NB4 (cell line): ENCODE results near the gene CRAMP1.

Experiments used
- MYC ChIP-seq: IDR thresholded peaks from 2 replicates; pipeline ENCODE4 v1.6.1; 2011; ENCODE audit warnings: low read depth, low read length
- POLR2A ChIP-seq: IDR thresholded peaks from 2 replicates; pipeline ENCODE4 v1.6.1; 2011; ENCODE audit warnings: mild to moderate bottlenecking; ENCODE audit not compliant: insufficient read length; ENCODE audit errors: extremely low read depth
- TF ChIP-seq, protein P1 (sequence below): IDR thresholded peaks from 2 replicates; pipeline ENCODE4 v1.6.1; 2011; ENCODE audit warnings: low read depth, low read length
- TF ChIP-seq, protein P2 (sequence below): IDR thresholded peaks from one replicate; pipeline ENCODE4 v1.5.1; 2012; ENCODE audit warnings: low read depth, low read length

DNA sequence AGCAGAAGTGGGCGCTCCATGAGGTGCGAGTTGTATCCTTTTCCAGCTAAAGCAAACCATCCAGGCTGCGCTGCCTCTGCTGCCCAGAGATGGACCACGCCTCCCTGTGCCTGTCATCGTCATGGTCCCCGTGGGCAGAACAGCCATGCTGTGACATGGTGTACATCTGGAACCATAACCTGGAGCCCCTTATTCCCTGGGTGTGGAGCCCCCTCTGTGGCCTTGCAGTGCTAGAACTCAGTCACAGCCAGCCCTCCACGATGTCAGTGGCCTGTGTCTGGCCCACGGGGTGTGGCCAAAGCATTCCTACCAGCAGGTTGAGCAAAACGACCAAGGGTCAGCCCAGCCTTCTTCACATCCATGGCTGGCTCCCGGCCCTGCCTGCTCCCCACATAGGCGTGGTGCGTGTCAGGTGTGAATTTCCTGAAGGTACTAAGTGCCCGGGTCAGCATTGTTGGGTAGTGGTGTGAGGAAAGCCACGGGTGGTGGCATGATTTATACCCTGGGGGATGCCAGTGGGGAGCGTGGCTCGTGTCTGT, 43.2 kb downstream of the CRAMP1 start:
- TF ChIP-seq, protein P1, sequence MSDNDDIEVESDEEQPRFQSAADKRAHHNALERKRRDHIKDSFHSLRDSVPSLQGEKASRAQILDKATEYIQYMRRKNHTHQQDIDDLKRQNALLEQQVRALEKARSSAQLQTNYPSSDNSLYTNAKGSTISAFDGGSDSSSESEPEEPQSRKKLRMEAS: no peak
- TF ChIP-seq, protein P2, sequence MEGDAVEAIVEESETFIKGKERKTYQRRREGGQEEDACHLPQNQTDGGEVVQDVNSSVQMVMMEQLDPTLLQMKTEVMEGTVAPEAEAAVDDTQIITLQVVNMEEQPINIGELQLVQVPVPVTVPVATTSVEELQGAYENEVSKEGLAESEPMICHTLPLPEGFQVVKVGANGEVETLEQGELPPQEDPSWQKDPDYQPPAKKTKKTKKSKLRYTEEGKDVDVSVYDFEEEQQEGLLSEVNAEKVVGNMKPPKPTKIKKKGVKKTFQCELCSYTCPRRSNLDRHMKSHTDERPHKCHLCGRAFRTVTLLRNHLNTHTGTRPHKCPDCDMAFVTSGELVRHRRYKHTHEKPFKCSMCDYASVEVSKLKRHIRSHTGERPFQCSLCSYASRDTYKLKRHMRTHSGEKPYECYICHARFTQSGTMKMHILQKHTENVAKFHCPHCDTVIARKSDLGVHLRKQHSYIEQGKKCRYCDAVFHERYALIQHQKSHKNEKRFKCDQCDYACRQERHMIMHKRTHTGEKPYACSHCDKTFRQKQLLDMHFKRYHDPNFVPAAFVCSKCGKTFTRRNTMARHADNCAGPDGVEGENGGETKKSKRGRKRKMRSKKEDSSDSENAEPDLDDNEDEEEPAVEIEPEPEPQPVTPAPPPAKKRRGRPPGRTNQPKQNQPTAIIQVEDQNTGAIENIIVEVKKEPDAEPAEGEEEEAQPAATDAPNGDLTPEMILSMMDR: no peak
- no peak for TF ChIP-seq POLR2A
- TF ChIP-seq MYC: no peak
